ENCODE results near the gene PLS1.
"Not testable (repeated sequence)": the region's sequence is repeated elsewhere in the genome, so short reads cannot be mapped to it uniquely, and the experiment has no call there.

The PLS1 gene

DNA sequence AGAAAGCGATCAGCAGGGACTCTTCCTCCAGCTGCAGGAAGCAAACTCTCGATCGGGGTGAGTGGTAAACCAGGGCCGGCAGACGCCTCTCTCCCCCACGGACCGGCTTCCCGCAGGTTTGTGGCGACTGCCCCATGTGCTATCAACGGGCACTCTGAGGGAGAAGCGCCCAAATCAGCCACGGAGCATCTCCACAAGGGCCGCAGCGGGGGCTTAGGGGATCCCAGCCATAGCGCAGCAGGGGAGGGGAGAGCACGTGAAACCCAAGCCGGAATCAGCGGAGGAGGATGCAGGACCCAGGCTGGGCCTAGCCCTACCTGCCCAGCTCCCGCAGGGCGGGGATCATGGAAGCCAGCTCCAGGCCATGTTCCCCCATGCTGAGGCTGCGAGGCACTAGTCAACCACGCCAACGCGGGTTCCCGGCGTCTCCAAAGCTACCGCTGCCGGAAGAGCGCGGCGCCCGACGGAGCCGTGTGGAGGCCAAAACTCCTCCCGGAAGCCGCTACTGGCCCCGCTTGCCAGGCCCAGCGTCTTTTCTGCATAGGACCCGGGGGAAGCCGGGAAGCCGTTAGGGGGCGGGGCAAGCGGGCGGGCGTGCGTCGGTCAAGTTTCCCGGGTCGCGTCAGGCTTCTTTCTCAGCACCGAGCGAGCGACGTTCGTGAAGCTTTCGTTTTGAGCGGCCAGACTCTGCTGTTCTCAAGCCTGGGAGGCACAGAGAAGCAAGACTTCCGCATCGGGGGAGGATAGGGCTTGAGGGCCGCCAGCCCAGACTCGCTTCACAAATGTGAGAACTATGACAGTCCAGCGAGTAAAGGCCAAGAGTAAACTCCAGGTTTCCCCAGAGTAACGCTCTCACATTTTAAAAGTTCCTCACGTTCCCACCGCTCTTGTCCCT lies 17.6 kb upstream of the PLS1 start, which contains the start of gene ATR:
Gene ATR (minus strand): TSS at position 405 of the 895 bp plus-strand sequence. CDS start 29 bp downstream, at position 376.
- peak; percentile 94 for ATAC-seq (ENCODE audit: insufficient read depth, low read depth)
- H3K79me2 ChIP-seq (ENCODE audit: insufficient read depth, low read length), result peaks cover 51% of the 10 kb centered on the region

DNA sequence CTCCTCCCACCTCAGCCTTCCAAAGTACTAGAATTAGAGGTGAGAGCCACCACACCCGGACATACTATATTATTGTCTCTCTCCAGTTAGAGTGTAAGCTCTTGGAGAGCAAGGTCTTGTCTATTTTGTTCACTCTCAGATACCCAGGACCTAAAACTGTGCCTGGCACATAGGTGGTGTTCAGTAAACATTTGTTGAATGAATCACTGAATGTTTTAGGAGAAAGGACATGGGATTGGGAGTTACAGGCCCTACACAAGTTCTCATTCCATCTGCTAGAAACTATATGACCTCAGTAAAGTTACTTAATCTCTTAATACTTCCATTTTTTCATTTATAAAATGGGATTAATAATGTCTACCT lies 16.2 kb upstream of the PLS1 start:
- Histone ChIP-seq H2AFZ (ENCODE audit: low read depth, low read length) (no peak overlapping the region), H3K4me2 (ENCODE audit: insufficient read depth, low read length) (peak overlapping the region; percentile 72), H3K79me2 (ENCODE audit: insufficient read depth, low read length) (peaks cover 37% of the 10 kb centered on the region), H3K9ac (ENCODE audit: low read depth, low read length) (no peak overlapping the region), H3K4me1 (ENCODE audit: insufficient read depth, low read length) (peaks cover 38% of the 10 kb centered on the region), H3K4me3 (ENCODE audit: low read depth in 1 of 2, low read length in 2 of 2) (peak overlapping the region in 1 of 2 experiments; percentile 93; a peak in 1 of 4 replicates), H3K9me3 (ENCODE audit: insufficient read depth, low read length, severe bottlenecking) (no peaks in the 10 kb centered on the region), H4K20me1 (ENCODE audit: insufficient read depth, low read length) (no peaks in the 10 kb centered on the region; the same call in 1 of the 2 replicates), H3K36me3 (ENCODE audit: insufficient read depth, low read length) (peaks cover 7% of the 10 kb centered on the region), H3K27me3 (ENCODE audit: insufficient read depth, low read length, poor library complexity) (no peaks in the 10 kb centered on the region), H3K27ac (ENCODE audit: low read length) (no peak overlapping the region)
- TF ChIP-seq, protein P1, sequence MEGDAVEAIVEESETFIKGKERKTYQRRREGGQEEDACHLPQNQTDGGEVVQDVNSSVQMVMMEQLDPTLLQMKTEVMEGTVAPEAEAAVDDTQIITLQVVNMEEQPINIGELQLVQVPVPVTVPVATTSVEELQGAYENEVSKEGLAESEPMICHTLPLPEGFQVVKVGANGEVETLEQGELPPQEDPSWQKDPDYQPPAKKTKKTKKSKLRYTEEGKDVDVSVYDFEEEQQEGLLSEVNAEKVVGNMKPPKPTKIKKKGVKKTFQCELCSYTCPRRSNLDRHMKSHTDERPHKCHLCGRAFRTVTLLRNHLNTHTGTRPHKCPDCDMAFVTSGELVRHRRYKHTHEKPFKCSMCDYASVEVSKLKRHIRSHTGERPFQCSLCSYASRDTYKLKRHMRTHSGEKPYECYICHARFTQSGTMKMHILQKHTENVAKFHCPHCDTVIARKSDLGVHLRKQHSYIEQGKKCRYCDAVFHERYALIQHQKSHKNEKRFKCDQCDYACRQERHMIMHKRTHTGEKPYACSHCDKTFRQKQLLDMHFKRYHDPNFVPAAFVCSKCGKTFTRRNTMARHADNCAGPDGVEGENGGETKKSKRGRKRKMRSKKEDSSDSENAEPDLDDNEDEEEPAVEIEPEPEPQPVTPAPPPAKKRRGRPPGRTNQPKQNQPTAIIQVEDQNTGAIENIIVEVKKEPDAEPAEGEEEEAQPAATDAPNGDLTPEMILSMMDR (IDR thresholded peaks at IDR 0.05; ENCODE audit: borderline replicate concordance, extremely low read depth, low read length, poor library complexity, severe bottlenecking), result no peak
- TF ChIP-seq EZH2 (IDR thresholded peaks at IDR 0.05; ENCODE audit: borderline replicate concordance, low read depth, low read length, severe bottlenecking), result no peak
- DNase-seq, result no peak
- ATAC-seq (ENCODE audit: insufficient read depth, low read depth), result no peak

More for the DNA sequence above, 17.6 kb upstream of the PLS1 start, which contains the start of gene ATR:
- H3K27me3 ChIP-seq (ENCODE audit: insufficient read depth, low read length, poor library complexity), result no peaks in the 10 kb centered on the region
- H3K9ac ChIP-seq (ENCODE audit: low read depth, low read length), result peak within 1 kb of the TSS; percentile 76
- peak within 1 kb of the TSS; percentile 87 for H3K4me2 ChIP-seq (ENCODE audit: insufficient read depth, low read length)
- H4K20me1 ChIP-seq (ENCODE audit: insufficient read depth, low read length), result no peaks in the 10 kb centered on the region; the same call in 1 of the 2 replicates
- TF ChIP-seq, protein P1 (IDR thresholded peaks at IDR 0.05; ENCODE audit: borderline replicate concordance, extremely low read depth, low read length, poor library complexity, severe bottlenecking), result no peak
- no peak for TF ChIP-seq EZH2 (IDR thresholded peaks at IDR 0.05; ENCODE audit: borderline replicate concordance, low read depth, low read length, severe bottlenecking)
- peaks cover 7% of the 10 kb centered on the region for H3K36me3 ChIP-seq (ENCODE audit: insufficient read depth, low read length)
- H3K27ac ChIP-seq (ENCODE audit: low read length), result peak within 1 kb of the TSS; percentile 89
- peak within 1 kb of the TSS; percentile 81 to 93 for H3K4me3 ChIP-seq (ENCODE audit: low read depth in 1 of 2, low read length in 2 of 2)
- peak within 1 kb of the TSS; percentile 90 for H2AFZ ChIP-seq (ENCODE audit: low read depth, low read length)
- H3K9me3 ChIP-seq (ENCODE audit: insufficient read depth, low read length, severe bottlenecking), result no peaks in the 10 kb centered on the region
- H3K4me1 ChIP-seq (ENCODE audit: insufficient read depth, low read length), result peaks cover 43% of the 10 kb centered on the region
- DNase-seq, result peak; percentile 98

DNA sequence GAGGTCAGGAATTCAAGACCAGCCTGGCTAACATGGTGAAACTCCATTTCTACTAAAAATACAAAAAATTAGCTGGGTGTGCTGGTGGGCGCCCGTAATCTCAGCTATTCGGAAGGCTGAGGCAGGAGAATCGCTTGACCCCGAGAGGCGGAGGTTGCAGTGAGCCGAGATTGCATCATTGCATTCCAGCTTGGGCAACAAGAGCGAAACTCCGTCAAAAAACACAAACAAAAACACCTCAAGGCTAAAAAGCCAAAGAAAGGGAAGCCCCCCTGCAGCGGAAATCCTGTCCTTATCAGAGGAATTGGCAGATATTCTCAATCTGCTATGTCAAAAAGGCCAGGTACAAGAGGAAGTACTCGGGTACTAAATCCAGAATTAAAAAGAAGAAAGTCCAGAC lies 15.1 kb upstream of the PLS1 start:
- H3K36me3 ChIP-seq (ENCODE audit: insufficient read depth, low read length); ATAC-seq (ENCODE audit: insufficient read depth, low read depth); H4K20me1 ChIP-seq (ENCODE audit: insufficient read depth, low read length); H3K4me3 ChIP-seq (ENCODE audit: low read depth in 1 of 2, low read length in 2 of 2); H3K9me3 ChIP-seq (ENCODE audit: insufficient read depth, low read length, severe bottlenecking); H3K27me3 ChIP-seq (ENCODE audit: insufficient read depth, low read length, poor library complexity); H3K4me2 ChIP-seq (ENCODE audit: insufficient read depth, low read length); H2AFZ ChIP-seq (ENCODE audit: low read depth, low read length); DNase-seq; H3K9ac ChIP-seq (ENCODE audit: low read depth, low read length); H3K27ac ChIP-seq (ENCODE audit: low read length): not testable (repeated sequence)
- peaks cover 28% of the 10 kb centered on the region for H3K4me1 ChIP-seq (ENCODE audit: insufficient read depth, low read length)
- H3K79me2 ChIP-seq (ENCODE audit: insufficient read depth, low read length), result peaks cover 27% of the 10 kb centered on the region

- H2AFZ ChIP-seq (ENCODE audit: low read depth, low read length), result no peak overlapping the region
- H3K36me3 ChIP-seq (ENCODE audit: insufficient read depth, low read length), result no peaks in the 10 kb centered on the region
- DNase-seq (peak; percentile 34), ATAC-seq (ENCODE audit: insufficient read depth, low read depth) (peak; percentile 88)
- no peaks in the 10 kb centered on the region for H4K20me1 ChIP-seq (ENCODE audit: insufficient read depth, low read length)
- H3K27me3 ChIP-seq (ENCODE audit: insufficient read depth, low read length, poor library complexity), result peaks cover 2% of the 10 kb centered on the region
- H3K27ac ChIP-seq (ENCODE audit: low read length), result no peak overlapping the region
- H3K9ac ChIP-seq (ENCODE audit: low read depth, low read length), result no peak overlapping the region
- H3K9me3 ChIP-seq (ENCODE audit: insufficient read depth, low read length, severe bottlenecking), result no peaks in the 10 kb centered on the region
- H3K4me1 ChIP-seq (ENCODE audit: insufficient read depth, low read length), result no peaks in the 10 kb centered on the region
- H3K4me2 ChIP-seq (ENCODE audit: insufficient read depth, low read length), result no peak overlapping the region
- no peak overlapping the region for H3K4me3 ChIP-seq (ENCODE audit: low read depth in 1 of 2, low read length in 2 of 2)
- H3K79me2 ChIP-seq (ENCODE audit: insufficient read depth, low read length), result no peaks in the 10 kb centered on the region
- TF ChIP-seq, protein P1 (IDR thresholded peaks at IDR 0.05; ENCODE audit: borderline replicate concordance, extremely low read depth, low read length, poor library complexity, severe bottlenecking), result peak; percentile 74
- no peak for TF ChIP-seq EZH2 (IDR thresholded peaks at IDR 0.05; ENCODE audit: borderline replicate concordance, low read depth, low read length, severe bottlenecking)
These were observed 9.3 kb upstream of the PLS1 start for GRCh38 chr3:142586803-142587406.
